Measurements from ENCODE around the gene AQP10.

DNA sequence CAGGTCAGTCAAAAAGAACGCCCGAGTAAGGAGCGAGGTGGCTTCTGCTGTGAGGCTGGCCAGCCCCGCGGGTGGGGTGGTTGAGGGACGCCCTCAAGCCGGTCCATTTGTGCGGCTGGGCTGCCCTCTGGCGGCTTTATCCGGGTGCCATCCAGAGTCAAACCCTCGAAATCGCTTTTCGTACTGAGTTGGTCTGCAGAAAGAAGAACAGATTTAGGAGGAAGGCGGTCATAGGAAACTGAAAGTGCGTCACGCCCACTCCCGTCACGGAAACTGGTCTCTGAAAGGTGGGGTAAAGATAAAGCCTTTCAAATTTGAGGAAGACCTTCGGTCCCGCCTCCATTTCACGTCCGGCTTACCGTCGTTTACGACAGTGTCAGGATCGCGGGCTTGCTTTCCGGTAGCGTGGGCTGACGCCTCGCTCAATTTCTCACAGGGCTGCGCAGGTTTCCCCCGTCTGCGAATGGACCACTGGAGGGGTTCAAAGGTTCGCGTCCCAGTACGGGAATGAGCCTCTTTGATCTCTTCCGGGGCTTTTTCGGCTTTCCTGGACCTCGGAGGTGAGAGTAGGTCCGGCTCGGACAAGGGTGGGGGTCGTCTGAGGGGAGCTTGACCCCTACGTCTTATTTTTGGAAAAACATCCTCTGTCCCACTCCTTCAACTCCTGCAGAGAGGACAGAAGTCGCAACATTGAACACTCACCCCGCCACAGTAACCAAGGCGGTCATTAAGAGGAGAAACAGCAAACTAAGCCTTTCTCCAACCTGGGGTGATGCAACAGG is 48.5 kb upstream of the AQP10 start, which contains the start of gene HAX1:
- no peak for TF ChIP-seq HDAC6 (IDR thresholded peaks at IDR 0.05; ENCODE audit: low read depth, low read length)
- TF ChIP-seq MYNN (IDR thresholded peaks at IDR 0.05), result no peak
- TF ChIP-seq MYNN (CRISPR knock-in tag; IDR thresholded peaks at IDR 0.05), result no peak
- TF ChIP-seq, protein P1, sequence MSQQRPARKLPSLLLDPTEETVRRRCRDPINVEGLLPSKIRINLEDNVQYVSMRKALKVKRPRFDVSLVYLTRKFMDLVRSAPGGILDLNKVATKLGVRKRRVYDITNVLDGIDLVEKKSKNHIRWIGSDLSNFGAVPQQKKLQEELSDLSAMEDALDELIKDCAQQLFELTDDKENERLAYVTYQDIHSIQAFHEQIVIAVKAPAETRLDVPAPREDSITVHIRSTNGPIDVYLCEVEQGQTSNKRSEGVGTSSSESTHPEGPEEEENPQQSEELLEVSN (IDR thresholded peaks at IDR 0.05; ENCODE audit: borderline replicate concordance in 1 of 2, extremely low read depth in 1 of 2, insufficient read depth in 1 of 2, insufficient read length in 1 of 2, low read depth in 1 of 2, low read length in 1 of 2, poor library complexity in 1 of 2, severe bottlenecking in 1 of 2), result no peak
- TF ChIP-seq SIX5 (IDR thresholded peaks at IDR 0.05; ENCODE audit: borderline replicate concordance in 1 of 2, insufficient read depth in 1 of 2, low read depth in 1 of 2, low read length in 2 of 2), result no peak
- TF ChIP-seq, protein P2, sequence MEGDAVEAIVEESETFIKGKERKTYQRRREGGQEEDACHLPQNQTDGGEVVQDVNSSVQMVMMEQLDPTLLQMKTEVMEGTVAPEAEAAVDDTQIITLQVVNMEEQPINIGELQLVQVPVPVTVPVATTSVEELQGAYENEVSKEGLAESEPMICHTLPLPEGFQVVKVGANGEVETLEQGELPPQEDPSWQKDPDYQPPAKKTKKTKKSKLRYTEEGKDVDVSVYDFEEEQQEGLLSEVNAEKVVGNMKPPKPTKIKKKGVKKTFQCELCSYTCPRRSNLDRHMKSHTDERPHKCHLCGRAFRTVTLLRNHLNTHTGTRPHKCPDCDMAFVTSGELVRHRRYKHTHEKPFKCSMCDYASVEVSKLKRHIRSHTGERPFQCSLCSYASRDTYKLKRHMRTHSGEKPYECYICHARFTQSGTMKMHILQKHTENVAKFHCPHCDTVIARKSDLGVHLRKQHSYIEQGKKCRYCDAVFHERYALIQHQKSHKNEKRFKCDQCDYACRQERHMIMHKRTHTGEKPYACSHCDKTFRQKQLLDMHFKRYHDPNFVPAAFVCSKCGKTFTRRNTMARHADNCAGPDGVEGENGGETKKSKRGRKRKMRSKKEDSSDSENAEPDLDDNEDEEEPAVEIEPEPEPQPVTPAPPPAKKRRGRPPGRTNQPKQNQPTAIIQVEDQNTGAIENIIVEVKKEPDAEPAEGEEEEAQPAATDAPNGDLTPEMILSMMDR (IDR thresholded peaks at IDR 0.05 in 2 of 3, conservative IDR thresholded peaks at IDR 0.05 in 1 of 3; ENCODE audit: insufficient read depth in 2 of 3, low read depth in 1 of 3, low read length in 3 of 3), result peak; percentile 85 to 97 (median 93)
- no peak for TF ChIP-seq ZNF589 (CRISPR knock-in tag; IDR thresholded peaks at IDR 0.05; ENCODE audit: low read depth)
- TF ChIP-seq SREBF2 (CRISPR knock-in tag; IDR thresholded peaks at IDR 0.05), result no peak
- TF ChIP-seq TAF1 (IDR thresholded peaks at IDR 0.05; ENCODE audit: control insufficient read depth, extremely low read depth, insufficient read depth, low read length, severe bottlenecking), result peak; percentile 91
- no peak for TF ChIP-seq BDP1 (IDR thresholded peaks at IDR 0.05; ENCODE audit: insufficient read depth, insufficient read length)
- TF ChIP-seq, protein P3, sequence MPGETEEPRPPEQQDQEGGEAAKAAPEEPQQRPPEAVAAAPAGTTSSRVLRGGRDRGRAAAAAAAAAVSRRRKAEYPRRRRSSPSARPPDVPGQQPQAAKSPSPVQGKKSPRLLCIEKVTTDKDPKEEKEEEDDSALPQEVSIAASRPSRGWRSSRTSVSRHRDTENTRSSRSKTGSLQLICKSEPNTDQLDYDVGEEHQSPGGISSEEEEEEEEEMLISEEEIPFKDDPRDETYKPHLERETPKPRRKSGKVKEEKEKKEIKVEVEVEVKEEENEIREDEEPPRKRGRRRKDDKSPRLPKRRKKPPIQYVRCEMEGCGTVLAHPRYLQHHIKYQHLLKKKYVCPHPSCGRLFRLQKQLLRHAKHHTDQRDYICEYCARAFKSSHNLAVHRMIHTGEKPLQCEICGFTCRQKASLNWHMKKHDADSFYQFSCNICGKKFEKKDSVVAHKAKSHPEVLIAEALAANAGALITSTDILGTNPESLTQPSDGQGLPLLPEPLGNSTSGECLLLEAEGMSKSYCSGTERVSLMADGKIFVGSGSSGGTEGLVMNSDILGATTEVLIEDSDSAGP (CRISPR knock-in tag; IDR thresholded peaks at IDR 0.05), result no peak
